Daoy (cell line): ENCODE data around the gene SMC4. TPM values are rescaled to one million over a fixed set of nuclear protein-coding genes. Genes with fewer than 3 reads are reported as not detected.
"Not testable (repeated sequence)": the region's sequence is repeated elsewhere in the genome, so short reads cannot be mapped to it uniquely, and the experiment has no call there.

Experiments used
- DNase-seq: peaks from one replicate; pipeline ENCODE4 v3.0.0-alpha.2; 2015; ENCODE audit warnings: low read depth
- total RNA-seq: library from RNA; depleted of rRNA; stranded (reverse); fragments of >200 nt; shearing (Covaris generic); gene quantifications from 2 replicates; pipeline ENCODE4 v1.2.3, GENCODE V29; 2014; rRNA removed

SMC4 gene
- total RNA-seq = 140 and 152 TPM in 2 replicates

DNA sequence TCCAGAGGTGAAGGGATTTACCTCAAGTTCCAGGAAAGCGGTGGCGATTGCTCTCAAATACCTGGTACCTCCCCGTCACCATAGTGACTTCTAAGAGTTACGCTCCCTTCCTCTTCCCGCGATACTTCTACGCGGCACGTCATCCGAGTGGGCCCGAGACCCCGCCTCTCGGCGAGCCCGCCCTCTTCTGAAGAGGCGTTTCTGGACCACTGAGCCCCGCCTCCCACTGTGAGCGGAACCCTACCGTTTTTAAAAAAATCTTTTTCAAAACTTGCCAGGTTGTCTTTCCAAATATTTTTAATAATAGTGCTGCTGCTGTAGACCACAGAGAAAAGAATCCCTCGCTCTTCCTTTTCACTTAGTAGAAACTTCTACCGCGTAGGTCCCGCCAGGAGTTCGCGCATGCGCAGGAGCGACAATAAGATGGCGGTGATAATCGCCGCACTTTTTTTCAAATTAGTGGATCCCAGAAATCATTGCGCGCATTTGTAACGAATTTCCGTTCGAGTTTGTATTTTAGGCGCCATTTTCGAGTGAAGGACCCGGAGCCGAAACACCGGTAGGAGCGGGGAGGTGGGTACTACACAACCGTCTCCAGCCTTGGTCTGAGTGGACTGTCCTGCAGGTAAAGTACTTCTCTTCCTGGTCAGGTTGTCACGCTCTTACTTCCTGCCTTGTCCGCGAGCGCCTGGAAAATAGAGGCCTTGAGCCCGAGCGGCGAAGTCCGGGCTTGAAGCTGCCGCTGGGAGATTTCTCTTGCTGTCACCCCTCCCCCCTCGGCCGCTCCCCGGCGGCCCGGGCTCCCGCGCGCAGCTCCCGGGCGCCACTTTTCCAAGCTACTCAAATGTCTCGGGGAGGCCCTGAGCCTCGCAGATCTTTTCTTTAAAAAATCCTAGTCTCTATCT lies at the start of gene SMC4, which contains the start of gene IFT80:
Gene SMC4, plus strand, starts transcription at position 526 of the 905 bp plus-strand sequence. CDS start 1,177 bp downstream, outside the sequence.
Gene IFT80, minus strand, starts transcription at position 101 of the 905 bp plus-strand sequence. CDS start 14,625 bp downstream, outside the sequence.
- DNase-seq = peak; percentile 97

DNA sequence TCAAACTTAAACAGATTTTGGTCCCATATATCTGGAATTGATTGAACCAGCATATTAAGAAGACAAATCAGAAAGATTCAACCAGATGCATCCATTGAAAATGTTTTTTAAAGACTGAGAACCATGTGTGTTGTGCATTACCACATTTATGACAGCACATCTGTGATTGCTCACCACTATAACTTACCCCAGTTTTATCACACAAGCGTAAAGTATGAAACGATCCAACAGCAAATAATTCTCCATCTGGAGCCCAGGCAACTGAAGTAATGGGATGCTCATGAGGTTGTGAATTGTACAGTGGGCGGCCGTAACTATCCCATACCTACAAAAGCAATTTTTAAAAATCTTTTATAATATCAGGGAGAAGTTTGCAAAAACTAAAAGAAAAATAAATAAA lies 43.6 kb upstream of the SMC4 start:
- DNase-seq = no peak

DNA sequence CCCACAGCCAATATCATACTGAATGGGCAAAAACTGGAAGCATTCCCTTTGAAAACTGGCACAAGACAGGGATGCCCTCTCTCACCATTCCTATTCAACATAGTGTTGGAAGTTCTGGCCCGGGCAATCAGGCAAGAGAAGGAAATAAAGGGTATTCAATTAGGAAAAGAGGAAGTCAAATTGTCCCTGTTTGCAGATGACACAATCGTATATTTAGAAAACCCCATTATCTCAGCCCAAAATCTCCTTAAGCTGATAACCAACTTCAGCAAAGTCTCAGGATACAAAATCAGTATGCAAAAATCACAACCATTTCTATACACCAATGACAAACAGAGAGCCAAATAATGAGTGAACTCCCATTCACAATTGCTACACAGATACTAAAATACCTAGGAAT lies 36.6 kb upstream of the SMC4 start:
- DNase-seq = not testable (repeated sequence)

DNA sequence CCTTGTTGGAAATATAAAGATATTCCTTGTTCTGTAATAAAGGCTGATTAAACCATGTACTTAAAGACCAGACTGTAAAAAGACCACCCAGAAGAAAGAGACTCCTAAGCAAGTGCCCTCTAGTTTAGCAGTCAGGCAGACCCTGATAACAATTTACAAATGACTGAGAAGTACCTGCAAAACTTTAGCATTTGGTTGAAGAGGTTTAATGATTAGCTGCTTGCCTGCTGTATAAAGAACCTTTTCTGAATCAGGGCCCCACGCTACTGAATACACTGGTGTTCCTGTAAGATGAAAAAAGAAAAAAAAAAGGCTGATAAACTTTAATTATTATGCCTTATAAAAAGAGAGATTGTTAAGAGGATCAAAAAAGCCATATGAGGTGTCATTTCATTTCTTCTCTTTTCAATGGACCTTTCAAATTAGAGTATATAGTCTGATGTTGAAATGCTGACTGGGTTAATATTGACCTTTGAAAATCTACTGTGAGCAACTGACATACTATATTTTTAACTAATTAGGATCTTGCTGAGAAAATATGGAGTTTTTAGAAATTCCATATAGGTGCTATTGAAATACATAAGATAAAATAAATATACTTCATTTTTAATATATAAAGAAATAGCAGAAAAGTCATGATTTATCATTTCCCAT lies 33.5 kb upstream of the SMC4 start:
- no peak for DNase-seq

- DNase-seq = no peak
Observed at GRCh38 chr3:160368804-160369203, 30.6 kb upstream of the SMC4 start.

GRCh38 chr3:160369784-160370183 lies 29.7 kb upstream of the SMC4 start:
- DNase-seq = no peak

- no peak for DNase-seq
Observed at GRCh38 chr3:160370987-160371857, 28.2 kb upstream of the SMC4 start.

- DNase-seq = no peak
Observed at GRCh38 chr3:160372780-160373179, 26.7 kb upstream of the SMC4 start.

DNA sequence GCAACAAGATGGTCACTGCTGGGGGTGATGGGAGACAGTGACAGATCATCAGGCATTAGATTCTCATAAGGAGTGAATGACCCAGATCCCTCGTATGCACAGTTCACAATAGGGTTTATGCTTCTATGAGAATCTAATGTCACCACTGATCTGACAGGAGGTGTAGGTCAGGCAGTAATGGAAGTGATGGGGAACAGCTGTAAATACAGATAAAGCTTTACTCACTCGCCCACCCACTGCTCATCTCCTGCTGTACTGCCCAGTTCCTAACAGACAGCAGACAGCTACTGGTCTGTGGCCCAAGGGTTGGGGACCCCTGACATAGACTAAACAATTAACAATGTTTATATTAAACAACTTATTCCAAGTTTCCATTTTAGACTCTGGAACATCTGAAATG lies 25.8 kb upstream of the SMC4 start:
- no peak for DNase-seq

DNA sequence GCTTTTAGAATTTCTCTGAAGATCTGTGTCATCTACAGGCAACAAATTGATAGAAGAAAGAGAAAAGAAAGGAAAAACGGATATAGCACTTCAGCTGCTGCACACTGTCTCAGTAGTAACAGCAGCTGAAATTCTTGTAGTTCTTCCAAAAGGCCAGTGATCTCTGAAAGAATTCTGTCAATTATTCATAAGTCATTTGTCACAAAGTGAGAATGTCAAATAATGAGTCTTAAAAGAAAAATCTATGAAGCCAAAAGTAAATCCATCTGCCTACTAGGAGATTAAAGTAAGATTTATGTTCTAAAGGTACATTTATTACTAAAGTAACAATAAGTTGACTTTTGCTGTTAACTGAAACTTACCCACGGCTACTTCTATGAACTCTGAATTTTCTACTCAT lies 25.0 kb upstream of the SMC4 start:
- DNase-seq = no peak

DNA sequence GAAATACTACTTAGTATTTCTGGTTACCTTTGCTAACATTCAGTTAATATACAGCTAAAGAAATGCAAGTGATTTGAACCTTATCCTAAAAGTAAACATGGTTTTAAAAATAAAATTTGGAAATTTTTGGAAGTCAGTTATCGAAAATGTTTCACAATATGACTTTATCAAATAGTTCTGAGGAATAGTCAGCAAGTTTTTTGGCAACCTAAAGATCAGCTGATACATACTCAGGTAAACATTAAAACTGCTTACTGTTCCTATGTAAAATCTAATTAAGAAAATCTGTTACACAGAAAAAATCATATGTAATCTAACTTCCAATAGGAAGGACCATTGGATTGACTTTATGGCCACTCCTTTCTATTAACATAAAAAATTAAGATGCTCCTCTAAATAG lies 24.5 kb upstream of the SMC4 start:
- no peak for DNase-seq

DNA sequence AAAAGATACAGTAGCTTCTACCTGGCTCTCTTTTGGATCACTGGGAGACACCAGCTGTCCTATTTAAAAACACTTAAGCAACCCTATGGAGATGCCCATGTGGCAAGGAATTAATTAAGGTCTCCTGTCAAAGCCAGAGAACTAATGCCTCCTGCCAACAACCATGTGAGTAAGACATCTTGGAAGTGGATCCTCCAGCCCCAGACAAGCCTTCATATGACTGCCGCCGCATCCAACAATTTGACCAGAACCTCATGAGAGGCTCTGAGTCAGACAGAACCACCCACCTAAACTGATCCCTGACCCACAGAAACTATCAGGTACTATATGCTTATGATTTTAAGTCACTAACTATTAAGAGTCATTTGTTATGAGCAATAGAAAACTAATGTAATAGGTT lies 22.8 kb upstream of the SMC4 start:
- DNase-seq = no peak

GRCh38 chr3:160378331-160379109 lies 20.9 kb upstream of the SMC4 start:
- no peak for DNase-seq

- no peak for DNase-seq
Observed at GRCh38 chr3:160379628-160380214, 19.7 kb upstream of the SMC4 start.

- no peak for DNase-seq
Observed at GRCh38 chr3:160381470-160381869, 18.0 kb upstream of the SMC4 start.

- DNase-seq = no peak
Observed at GRCh38 chr3:160384639-160385318, 14.7 kb upstream of the SMC4 start.

DNA sequence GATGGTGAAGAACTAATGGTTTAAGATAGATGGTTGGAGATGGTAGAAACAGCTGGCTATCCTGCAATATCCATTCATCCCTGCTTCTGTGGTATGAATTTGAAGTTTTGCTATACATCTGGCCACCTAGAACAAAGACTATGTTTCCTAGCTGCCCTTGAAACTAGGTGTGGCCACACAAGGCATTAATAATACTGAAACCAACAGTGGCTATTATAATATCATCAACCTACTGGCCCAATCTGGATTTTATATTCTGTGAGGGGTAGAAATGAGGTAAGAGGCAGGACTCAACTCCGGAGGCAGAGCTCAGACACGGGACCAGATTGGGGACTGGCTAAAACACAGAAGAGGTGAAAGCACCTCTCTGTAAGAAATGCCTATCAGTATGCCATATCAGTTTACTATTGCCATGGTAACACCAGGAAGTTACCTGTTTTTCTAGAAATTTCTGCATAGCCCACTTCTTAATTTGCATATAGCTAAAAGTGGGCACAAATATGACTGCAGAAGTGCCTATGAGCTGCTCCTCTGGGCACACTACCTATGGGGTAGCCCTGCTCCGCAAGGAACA lies 8.8 kb upstream of the SMC4 start:
- no peak for DNase-seq

DNA sequence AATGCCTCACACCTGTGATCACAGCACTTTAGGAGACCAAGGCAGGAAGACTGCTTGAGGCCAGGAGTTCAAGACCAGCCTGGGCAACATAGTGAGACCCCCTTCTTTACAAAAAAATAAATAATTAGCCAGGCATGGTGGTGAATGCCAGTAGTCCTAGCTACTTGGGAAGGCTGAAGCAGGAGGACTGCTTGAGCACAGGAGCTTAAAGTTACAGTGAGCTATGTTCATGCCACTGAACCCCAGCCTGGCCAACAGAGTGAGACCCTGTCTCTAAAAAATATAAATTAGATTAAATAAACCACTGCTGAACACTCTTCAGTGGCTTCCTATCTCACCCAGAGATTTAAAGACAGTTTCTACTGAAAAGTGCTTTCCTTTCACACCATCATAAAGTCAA lies 6.7 kb upstream of the SMC4 start:
- DNase-seq = no peak

- DNase-seq = no peak
Observed at GRCh38 chr3:160393346-160394008, 6.0 kb upstream of the SMC4 start.
